ENCODE data around the gene SLC2A4RG. TPM values are rescaled to one million over a fixed set of nuclear protein-coding genes. Genes with fewer than 3 reads are reported as not detected.
"Not testable (repeated sequence)": the region's sequence is repeated elsewhere in the genome, so short reads cannot be mapped to it uniquely, and the experiment has no call there.

Gene SLC2A4RG
- total RNA-seq, 1 donor from 2014 or later = 2.8 TPM

DNA sequence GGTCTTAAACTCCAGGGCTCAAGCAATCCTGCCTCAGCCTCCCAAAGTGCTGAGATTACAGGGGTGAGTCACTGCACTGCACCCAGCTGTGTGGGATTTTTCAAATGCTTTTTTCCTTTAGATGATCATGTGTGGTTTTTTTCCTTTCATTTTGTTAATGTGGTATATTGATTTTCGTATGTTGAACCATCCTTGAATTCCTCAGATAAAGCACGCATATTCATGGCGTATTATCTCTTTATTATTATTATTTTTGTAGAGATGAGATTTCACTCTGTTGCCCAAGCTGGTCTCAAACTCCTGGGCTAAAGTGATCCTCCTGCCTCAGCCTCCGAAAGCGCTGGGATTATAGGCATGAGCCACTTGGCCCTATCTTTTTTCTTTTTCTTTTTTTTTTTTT is 24.7 kb upstream of the SLC2A4RG start:
- DNase-seq = no peak

GRCh38 chr20:63718996-63719395 is 20.6 kb upstream of the SLC2A4RG start:
- DNase-seq = no peak

DNA sequence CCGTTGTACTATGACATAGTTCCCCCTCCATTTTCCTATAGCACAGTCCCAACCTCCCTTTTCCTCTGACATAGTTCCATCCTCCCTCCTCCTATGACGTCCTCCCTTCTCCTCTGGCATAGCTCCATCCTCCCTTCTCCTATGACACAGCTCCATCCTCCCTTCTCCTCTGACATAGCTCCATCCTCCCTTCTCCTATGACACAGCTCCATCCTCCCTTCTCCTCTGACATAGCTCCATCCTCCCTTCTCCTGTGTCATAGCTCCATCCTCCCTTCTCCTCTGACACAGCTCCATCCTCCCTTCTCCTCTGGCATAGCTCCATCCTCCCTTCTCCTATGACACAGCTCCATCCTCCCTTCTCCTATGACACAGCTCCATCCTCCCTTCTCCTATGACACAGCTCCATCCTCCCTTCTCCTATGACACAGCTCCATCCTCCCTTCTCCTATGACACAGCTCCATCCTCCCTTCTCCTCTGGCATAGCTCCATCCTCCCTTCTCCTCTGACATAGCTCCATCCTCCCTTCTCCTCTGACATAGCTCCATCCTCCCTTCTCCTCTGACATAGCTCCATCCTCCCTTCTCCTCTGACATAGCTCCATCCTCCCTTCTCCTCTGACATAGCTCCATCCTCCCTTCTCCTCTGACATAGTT is 16.5 kb upstream of the SLC2A4RG start:
- DNase-seq = not testable (repeated sequence)

GRCh38 chr20:63730189-63730733 is 9.3 kb upstream of the SLC2A4RG start:
- not testable (repeated sequence) for DNase-seq

GRCh38 chr20:63731410-63731809 is 8.2 kb upstream of the SLC2A4RG start:
- DNase-seq = no peak

DNA sequence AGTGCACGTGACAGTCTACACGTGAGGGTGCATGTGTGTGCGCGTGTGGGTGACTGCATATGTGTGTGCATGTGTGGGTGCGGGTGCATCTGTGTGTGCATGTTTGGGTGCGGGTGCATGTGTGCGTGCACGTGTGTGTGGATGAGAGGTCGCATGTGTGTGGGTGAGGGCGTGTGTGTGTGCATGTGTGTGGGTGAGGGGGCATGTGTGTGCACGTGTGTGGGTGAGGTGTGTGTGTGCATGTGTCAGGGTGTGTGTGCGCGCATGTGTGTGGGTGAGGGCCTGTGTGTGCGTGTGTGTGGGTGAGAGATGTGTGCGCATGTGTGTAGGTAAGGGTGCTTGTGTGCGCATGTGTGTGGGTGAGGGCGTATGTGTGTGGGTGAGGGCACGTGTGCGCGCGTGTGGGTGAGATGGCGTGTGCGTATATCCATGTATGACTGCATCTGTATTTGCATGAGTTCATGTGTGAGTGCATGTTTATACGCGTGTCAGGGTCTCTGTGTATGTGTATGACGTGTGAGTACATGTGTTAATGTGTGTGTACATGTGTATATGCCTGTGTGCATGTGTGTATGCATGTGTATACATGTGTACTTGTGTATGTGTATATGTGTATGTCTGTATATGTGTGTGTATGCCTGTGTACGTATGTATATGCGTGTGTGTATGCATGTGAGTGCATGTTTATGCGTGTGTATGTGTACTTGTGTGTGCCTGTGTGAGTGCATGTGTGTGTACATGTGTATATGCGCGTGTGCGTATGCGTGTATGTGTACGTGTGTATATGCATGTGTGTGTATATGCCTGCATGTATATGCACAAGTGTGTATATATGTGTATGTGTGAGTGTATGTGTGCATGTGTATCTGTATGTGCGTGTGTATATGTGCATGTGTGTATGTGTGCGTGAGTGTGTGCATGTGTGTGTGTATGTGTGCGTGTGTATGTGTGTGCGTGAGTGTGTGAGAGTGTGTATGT is 7.2 kb upstream of the SLC2A4RG start:
- DNase-seq = no peak

DNA sequence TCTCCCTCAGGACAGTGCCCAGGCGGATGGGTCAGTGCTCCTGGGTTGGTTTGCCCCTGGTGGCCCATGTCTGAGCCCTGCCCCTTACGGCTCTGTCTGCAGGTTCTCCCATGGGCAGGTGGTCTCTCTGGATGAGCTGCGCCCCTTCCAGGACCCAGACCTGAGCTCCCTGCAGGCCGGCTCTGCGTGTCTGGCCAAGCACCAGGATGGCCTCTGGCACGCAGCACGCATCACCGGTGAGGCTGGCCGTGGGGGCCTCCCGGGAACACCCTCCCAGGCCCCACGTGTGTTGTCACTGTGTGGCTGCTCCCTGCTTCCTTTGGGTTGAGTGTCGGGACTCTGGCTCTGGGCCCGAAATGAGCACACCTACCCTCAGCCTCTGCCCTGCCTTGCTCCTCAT is 6.5 kb upstream of the SLC2A4RG start:
- no peak for DNase-seq

- DNase-seq = no peak
Measured at GRCh38 chr20:63733579-63734081, 5.9 kb upstream of the SLC2A4RG start.

DNA sequence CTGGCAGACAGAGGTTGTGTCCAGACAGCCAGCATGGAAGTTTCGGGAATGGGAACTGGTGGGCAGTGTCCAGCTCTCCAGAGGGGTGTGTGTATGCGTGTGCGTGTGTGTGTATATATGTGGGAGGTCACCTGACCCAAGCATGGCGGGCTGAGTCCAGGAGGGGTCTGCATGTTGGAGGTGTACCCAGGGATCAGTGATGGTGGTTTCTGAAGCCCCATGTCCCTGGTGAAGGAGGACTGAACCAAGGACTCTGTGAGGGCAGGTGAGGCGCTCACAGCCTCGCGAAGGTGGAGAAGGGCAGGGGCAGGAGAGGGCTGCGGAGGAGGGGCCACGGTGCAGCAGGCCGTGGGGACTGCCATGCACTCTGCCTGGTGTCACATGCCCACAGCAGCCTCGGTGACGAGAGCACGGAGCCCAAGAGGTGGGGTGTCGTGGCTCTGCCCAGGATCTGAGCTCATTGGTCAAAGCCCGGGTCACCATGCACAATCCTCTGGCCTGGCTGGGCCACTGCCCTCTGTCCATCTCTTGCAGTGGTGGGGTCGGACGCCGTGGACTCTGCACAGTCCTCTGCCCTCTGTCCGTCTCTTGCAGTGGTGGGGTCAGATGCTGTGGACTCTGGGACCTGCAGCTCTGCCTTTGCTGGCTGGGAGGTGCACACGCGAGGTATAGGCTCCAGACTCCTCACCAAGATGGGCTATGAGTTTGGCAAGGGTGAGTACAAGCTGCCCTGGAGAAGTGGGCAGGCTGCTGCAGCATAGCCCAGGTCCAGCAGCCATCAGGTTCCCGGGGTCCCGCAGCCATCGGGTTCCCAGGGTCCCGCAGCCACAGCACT is 5.2 kb upstream of the SLC2A4RG start:
- DNase-seq = no peak

- DNase-seq = no peak
Measured at GRCh38 chr20:63734946-63735858, 4.4 kb upstream of the SLC2A4RG start.

DNA sequence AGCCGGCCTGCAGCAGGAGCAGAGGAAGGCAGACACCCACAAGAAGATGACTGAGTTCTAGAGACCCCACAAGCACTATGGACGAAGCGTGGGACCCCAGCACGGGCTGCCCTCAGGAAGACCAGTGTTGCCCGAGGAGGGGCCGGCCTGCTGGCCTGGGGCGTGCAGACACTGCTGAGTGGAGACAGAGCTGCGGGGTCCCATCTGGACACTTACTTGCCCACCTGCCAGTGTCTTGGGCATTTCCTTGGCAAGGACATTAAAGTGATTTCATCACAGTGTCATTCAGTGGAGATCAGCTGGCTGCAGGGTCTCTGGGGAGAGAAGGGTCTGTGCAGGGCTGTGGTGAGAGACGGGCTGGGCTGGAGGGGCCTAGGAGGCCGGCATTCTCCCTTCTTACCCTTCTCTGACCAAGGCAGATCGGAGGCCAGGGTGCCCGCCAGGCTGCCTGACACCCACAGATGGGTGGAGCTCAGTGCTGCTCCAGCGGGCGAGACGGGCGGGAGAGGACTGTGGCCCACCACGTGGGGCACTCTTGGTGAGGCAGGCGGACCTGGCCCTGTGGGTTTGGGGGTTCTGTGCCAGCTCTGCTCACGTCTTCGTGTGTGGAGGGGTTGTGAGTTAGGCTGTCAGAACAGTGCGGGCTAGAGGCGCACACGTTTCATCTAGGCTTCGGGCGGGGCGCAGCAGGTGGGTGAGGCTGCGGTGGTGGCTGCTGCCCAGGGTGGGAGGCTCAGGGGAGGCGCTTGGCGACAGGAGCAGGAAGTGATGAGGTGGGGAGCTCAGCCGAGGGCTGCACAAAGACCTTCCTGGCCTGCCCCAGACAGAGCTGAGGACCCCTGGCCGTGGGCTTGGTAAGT is 3.5 kb upstream of the SLC2A4RG start, which contains the start of gene LIME1:
Gene LIME1 (plus strand): TSS at position 806 of the 860 bp plus-strand sequence. CDS start 886 bp downstream, outside the sequence.
- no peak for DNase-seq

- no peak for DNase-seq
Measured at GRCh38 chr20:63736893-63737694, 2.5 kb upstream of the SLC2A4RG start.

- no peak for DNase-seq
Measured at GRCh38 chr20:63737695-63737944, 2.0 kb upstream of the SLC2A4RG start.

DNA sequence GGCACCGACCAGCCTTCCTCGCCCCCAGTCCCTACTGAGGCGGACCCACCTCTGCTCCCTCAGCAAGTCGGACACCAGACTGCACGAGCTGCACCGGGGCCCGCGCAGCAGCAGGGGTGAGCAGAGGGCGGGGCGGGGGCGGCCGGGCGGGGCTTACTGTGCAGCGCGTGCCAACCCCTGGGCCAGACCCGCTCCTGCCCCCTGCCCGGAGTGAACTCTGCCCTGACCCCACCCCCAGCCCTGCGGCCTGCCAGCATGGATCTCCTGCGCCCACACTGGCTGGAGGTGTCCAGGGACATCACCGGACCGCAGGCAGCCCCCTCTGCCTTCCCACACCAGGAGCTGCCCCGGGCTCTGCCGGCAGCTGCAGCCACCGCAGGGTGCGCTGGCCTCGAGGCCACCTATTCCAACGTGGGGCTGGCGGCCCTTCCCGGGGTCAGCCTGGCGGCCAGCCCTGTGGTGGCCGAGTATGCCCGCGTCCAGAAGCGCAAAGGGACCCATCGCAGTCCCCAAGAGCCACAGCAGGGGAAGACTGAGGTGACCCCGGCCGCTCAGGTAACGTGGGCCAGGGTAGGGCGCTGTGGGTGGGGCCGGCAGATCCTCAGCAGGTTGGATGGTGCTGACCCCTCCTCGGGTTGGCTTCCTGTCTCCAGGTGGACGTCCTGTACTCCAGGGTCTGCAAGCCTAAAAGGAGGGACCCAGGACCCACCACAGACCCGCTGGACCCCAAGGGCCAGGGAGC is 1.5 kb upstream of the SLC2A4RG start:
- no peak for DNase-seq

DNA sequence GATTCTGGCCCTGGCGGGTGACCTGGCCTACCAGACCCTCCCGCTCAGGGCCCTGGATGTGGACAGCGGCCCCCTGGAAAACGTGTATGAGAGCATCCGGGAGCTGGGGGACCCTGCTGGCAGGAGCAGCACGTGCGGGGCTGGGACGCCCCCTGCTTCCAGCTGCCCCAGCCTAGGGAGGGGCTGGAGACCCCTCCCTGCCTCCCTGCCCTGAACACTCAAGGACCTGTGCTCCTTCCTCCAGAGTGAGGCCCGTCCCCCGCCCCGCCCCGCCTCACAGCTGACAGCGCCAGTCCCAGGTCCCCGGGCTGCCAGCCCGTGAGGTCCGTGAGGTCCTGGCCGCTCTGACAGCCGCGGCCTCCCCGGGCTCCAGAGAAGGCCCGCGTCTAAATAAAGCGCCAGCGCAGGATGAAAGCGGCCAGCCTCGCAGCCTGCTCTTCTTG is 868 bp upstream of the SLC2A4RG start:
- no peak for DNase-seq

DNA sequence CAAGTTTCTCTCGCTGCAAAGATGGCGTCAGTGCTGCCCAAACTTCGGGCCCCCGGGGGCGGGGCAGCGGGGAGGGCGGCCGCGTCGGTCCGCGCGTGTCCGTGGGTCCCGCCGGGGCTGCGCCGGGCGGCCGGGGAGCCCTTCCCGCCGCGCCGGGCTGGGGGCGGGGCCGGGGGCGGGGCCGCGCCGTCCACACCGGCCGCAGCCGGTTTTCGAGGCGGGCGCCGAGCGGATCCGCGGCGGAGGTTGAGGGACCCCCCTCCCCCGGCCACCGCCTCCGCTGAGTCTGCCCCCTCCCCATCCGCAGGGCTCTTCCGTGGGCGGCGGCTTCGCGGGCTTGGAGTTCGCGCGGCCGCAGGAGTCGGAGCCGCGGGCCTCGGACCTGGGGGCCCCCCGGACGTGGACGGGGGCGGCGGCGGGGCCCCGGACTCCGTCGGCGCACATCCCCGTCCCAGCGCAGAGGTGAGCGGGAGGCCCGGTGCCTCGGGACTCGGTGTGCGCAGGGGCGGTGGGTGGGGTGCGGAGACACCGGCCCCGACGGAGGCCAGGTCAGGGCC is 572 bp downstream of the SLC2A4RG start:
- DNase-seq = no peak

GRCh38 chr20:63740627-63741353 is 1.2 kb downstream of the SLC2A4RG start:
- DNase-seq = peak; percentile 40

GRCh38 chr20:63741354-63741675 is 1.7 kb downstream of the SLC2A4RG start:
- DNase-seq = no peak

Measured in occipital lobe (tissue), 2 donors.